Measurements from ENCODE around the gene GPX6. TPM values are rescaled to one million over a fixed set of nuclear protein-coding genes. Genes with fewer than 3 reads are reported as not detected.
A peak's percentile ranks its signal among the peaks of the same experiment; 100 is the strongest.

GPX6 gene
- total and polyA plus RNA-seq, 2 donors (not counting 3 experiments of a cell fraction or from before 2014, with no cell fraction given), result not detected

DNA sequence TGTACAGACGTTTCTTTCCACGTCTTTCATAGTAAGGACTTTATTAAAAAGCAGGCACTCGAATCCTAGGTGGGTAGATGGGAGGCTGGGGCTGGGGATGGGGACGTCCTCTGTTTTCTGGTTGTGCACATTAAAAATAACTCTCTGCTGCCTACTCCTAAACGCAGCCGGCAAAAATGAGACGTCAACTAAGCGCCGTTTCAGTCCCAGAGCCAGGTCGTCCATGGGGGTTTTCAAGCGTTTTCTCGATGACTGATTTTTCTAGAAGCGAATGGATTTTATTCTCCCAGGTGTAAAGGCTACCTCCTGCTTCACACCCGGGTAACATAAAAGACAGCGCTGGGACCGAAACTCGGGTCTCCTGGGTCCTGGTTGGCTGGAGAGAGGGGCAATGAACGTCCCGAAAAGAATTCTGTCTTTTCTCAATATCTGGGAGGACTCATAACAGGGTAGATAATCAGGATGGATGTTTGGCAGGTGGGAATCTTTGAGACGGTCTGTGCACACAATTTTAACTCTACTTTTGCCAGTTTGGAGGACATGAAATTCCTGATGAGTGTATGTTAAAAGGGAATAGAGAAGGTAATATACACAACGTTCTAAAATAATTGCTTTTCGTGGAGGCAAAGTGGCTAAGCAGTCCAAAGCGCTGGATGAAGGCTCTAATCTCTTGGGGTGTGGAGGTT is 25.2 kb downstream of the GPX6 start:
- CTCF ChIA-PET, result no interaction called here
- DNase-seq (ENCODE audit: low read depth, low spot score) (no peak), FAIRE-seq (no peak)
- peaks cover 6% of the 10 kb centered on the region for H3K4me1 ChIP-seq (ENCODE audit: control insufficient read depth, extremely low read depth, insufficient read depth, low read length)
- H3K27me3 ChIP-seq (ENCODE audit: control insufficient read depth in 2 of 2, insufficient read depth in 2 of 2, low read length in 2 of 2), result peaks cover 5 to 10% of the 10 kb centered on the region in 2 experiments
- no peaks in the 10 kb centered on the region for H3K9me1 ChIP-seq (replicated peaks; ENCODE audit: control insufficient read depth, extremely low read depth, insufficient read depth, low read length)
- peak overlapping the region; percentile 95 for H2AFZ ChIP-seq (ENCODE audit: low read depth, low read length)
- POLR2A ChIA-PET, result no interaction called here
- peak overlapping the region; percentile 98 for H3K4me2 ChIP-seq (ENCODE audit: insufficient read depth, low read length)
- H4K20me1 ChIP-seq (replicated peaks; ENCODE audit: control insufficient read depth, extremely low read depth, insufficient read depth, low read length), result no peaks in the 10 kb centered on the region
- no peaks in the 10 kb centered on the region for H3K79me2 ChIP-seq (ENCODE audit: control insufficient read depth, insufficient read depth, low read length)
- no peak for TF ChIP-seq MYC (IDR thresholded peaks at IDR 0.05; ENCODE audit: low read depth, low read length)
- TF ChIP-seq EZH2 (IDR thresholded peaks at IDR 0.05; ENCODE audit: borderline replicate concordance, low read depth, low read length, severe bottlenecking), result no peak
- no peak for TF ChIP-seq FOS (IDR thresholded peaks at IDR 0.05; ENCODE audit: borderline replicate concordance, insufficient read depth, low read length)
- TF ChIP-seq GATA2 (IDR thresholded peaks at IDR 0.05; ENCODE audit: insufficient read depth, insufficient read length, low read depth, low read length), result no peak
- TF ChIP-seq, protein P1, sequence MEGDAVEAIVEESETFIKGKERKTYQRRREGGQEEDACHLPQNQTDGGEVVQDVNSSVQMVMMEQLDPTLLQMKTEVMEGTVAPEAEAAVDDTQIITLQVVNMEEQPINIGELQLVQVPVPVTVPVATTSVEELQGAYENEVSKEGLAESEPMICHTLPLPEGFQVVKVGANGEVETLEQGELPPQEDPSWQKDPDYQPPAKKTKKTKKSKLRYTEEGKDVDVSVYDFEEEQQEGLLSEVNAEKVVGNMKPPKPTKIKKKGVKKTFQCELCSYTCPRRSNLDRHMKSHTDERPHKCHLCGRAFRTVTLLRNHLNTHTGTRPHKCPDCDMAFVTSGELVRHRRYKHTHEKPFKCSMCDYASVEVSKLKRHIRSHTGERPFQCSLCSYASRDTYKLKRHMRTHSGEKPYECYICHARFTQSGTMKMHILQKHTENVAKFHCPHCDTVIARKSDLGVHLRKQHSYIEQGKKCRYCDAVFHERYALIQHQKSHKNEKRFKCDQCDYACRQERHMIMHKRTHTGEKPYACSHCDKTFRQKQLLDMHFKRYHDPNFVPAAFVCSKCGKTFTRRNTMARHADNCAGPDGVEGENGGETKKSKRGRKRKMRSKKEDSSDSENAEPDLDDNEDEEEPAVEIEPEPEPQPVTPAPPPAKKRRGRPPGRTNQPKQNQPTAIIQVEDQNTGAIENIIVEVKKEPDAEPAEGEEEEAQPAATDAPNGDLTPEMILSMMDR (IDR thresholded peaks at IDR 0.05; ENCODE audit: extremely low read depth in 1 of 2, insufficient read depth in 1 of 2, low read depth in 1 of 2, low read length in 2 of 2), result no peak
- TF ChIP-seq POLR2A (IDR thresholded peaks at IDR 0.05; ENCODE audit: low read depth, low read length), result no peak
- TF ChIP-seq JUN (IDR thresholded peaks at IDR 0.05; ENCODE audit: borderline replicate concordance, insufficient read depth, insufficient read length, low read depth), result no peak
- peak overlapping the region; percentile 48 to 97 (median 82) for H3K4me3 ChIP-seq (replicated peaks in 1 of 3; ENCODE audit: insufficient read depth in 1 of 3, low read depth in 1 of 3, low read length in 3 of 3)
- peak overlapping the region; percentile 19 for H3K9ac ChIP-seq (replicated peaks; ENCODE audit: extremely low read depth, insufficient read depth, low read length)
- no peaks in the 10 kb centered on the region for H3K36me3 ChIP-seq (ENCODE audit: control insufficient read depth in 2 of 2, extremely low read depth in 1 of 2, insufficient read depth in 2 of 2, low read length in 2 of 2)
- no peak overlapping the region for H3K27ac ChIP-seq (ENCODE audit: insufficient read depth, low read depth, low read length)
- intact Hi-C loops (cut with micrococcal nuclease) (no loop called here), dilution Hi-C loops (cut with MboI; ENCODE audit: extremely low pct_ligation_motif_present, low sequenced_read_pairs) (no loop called here)
- BruUV-seq (replicated peaks), result no TSS peak
- no peaks in the 10 kb centered on the region for H3K9me3 ChIP-seq (replicated peaks; ENCODE audit: control insufficient read depth, insufficient read depth, low read length)

Data from endothelial cell of umbilical vein (primary cell).